NOMO-1 treated with DMSO at 0.1 percent for 48 hours (cell line): Measurements from ENCODE around the gene C10orf62.
"Not testable (repeated sequence)": the region's sequence is repeated elsewhere in the genome, so short reads cannot be mapped to it uniquely, and the experiment has no call there.

Experiments
- DNase-seq: peaks from one replicate; lab custom pipeline; 2025; ENCODE audit not compliant: unreplicated experiment; lab: John Stamatoyannopoulos, UW

C10orf62 gene

DNA sequence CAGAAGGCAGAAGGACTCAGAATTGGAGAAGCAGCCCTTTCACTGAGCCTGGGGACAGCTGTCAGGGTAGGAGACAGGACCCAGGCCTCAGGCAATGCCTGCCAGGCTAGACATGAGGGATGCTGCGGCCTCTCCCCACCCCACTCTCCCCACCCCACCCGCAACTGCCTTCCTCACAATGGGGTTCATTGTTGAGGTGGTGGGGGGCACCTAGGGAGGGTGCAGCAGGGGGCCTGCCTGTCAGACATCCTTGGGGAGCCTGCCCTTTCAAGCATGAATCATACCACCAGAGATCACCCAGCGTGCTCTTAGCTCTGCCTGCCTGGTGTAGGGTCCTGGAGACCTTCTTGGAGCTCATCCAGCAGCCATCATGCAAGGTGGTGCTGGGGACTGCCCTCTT, at the start of gene C10orf62:
TSS of gene C10orf62 (plus strand) at position 243 of the 400 bp plus-strand sequence. CDS start 177 bp downstream, outside the sequence.
- no peak for DNase-seq

- DNase-seq: no peak
These were observed 48.6 kb upstream of the C10orf62 start for GRCh38 chr10:97540669-97541500.

DNA sequence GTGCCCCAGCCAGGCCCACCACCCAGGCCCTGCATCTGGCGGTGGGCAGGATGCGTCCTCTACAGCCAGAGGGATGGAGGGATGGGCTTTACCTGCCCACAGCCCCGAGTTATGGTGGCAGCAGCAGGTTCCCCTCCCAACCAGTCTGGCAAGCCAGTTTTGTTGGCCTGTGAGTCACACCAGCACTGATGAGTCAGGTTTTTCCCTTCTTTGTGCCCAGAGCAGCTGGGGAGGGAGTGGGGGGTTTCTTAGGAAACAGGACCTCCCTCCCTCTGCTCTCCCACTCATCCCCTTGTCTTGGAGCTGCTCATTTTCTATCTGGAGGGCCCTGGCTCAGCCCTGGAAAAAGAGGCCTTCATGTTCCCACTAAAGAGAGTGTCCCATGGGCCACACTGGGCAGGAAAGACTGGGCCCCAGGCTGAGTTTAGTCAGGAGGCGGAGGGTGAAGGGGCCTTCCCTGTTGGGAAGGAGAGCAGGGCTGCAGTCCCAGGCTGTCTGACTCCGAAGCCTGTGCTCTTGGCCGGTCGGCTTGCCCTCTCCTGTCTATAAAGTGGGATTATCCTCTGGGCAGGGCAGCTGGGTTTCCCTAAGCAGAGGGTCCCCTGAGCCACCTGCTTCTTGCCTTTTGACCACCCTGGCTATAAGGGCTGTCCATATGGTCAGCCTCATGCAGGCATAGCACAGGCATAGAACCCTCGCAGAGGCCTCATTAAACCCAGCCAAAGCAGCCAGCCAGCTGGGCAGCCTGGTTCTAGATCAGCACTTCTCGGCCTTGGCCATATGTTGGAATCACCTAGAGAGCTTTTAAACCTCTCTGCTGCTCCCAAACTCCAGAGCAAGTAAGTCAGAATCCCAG, 47.1 kb upstream of the C10orf62 start:
- DNase-seq: no peak

DNA sequence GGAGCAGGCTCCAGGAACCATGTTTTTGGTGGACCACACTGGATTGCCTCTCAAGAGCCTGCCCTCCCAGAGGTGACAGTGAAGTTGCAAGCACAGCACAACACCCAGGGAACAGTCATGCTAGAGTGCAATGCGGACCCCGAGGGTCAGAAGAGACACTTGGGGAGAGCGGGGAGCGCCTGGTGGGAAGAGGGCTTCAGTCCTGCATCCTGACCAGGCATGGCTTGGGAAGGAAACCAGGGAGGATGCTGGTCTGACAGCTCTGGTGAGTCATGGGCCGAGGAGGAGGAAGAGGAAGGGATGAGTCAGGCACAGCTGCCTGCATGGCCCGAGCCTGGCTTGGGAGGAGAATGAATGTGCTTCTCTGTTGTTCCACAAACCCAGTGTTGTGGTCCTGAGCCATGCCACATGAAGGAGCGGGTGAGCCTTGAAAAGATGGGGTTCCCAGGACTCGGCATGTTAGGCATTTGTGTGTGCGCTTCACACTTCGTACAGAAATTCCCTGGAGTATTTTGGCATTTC, 46.4 kb upstream of the C10orf62 start:
- DNase-seq: peak; percentile 68

DNA sequence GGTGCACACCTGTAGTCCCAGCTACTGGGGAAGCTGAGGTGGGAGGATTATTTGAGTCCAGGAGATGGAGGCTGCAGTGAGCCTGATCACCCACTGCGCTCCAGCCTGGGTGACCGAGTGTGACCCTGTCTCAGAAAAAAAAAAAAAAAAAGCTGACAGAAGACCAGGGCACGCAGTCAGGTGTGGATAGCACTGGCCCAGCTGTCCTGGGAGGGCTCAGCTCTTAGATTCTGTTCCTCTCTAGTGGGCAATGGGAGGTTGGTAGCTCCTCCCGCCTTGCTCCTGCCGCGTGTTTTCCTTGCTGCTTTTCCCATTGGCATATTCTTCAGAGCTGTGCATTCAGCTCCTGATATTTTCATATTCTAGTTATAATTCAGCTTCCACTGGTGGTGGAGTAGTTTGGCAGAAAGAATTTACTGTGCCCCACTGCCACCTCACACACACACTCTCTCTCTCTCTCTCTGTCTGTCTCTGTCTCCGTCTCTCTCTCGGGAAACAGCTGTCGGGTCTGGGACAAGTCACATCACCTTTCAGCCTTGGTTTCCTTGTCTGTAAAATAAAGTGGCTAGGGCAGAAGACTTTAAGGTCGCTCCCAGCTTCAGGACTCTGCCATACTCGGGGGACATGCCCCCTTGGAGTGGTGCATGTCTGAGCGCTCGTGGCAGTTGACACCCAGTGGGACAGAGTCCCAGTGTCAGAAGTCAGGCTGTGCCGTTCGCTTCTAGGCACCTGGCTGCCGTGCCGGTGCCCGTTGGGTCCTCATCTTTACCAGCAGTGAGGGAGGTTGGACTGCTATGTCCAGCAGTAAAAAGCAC, 42.9 kb upstream of the C10orf62 start:
- DNase-seq: no peak

DNA sequence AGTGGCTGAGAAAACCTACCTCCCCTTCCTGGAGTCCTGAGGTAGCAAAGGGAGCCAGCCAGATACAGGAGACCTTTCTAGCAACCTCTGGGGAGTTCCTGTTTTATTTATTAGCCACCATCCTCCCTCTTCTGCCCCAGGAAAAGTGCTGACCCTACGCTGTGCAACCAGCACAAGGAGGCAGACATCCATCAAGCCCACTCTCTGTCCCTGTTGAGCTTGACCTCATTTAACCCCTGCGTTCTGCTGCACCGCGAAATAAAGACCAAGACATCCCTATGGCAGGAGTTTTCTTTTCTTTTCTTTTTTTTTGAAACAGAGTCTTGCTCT, 42.3 kb upstream of the C10orf62 start:
- no peak for DNase-seq

DNA sequence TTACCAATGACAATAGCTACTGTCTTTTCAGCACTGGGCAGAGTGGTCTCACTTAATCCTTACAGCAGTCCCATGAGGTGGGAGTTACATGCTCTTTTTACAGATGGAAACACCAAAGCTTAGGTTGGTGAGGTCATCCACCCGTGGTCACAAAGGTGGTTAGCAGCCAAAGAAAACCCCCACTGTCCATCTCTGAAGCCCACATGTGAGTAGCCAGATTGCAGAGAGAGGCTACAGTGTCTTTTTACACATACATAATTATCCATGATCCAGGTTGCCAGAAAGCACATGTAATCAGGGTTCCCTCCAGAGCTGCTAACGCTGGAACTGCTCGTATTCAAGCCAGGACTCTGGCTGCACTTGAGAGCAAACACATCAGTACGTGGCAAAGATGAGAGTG, 41.6 kb upstream of the C10orf62 start:
- no peak for DNase-seq

DNA sequence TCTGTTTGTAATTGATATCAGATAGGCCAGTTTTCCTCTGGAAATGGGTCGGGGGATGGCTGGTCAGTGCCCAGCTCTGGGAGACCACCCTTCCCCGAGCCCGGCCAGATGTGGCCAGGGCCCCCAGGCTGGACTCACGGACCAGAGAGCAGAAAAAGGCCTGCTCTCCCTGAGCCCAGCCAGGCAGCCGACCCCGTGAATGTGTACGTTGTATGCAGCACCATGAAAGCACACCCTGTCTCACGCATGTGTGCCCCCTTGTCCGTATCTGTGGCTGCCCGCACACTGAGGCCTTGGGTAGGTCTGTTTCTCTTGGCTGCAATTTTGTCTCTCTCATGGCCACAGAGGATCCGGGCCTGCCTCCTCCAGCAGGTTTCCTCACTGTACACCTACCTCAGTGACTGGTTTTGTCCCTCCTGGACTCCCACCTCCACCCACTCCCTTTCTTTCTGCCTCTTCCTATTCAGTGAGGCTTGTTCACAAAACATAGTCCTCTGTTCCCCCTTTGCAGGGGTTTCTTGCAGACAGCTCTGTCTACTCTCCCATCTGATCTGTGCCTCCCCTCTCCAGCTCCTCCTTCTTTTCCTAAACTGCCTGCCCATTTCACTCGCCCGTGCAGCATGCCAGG, 40.6 kb upstream of the C10orf62 start:
- DNase-seq: no peak

DNA sequence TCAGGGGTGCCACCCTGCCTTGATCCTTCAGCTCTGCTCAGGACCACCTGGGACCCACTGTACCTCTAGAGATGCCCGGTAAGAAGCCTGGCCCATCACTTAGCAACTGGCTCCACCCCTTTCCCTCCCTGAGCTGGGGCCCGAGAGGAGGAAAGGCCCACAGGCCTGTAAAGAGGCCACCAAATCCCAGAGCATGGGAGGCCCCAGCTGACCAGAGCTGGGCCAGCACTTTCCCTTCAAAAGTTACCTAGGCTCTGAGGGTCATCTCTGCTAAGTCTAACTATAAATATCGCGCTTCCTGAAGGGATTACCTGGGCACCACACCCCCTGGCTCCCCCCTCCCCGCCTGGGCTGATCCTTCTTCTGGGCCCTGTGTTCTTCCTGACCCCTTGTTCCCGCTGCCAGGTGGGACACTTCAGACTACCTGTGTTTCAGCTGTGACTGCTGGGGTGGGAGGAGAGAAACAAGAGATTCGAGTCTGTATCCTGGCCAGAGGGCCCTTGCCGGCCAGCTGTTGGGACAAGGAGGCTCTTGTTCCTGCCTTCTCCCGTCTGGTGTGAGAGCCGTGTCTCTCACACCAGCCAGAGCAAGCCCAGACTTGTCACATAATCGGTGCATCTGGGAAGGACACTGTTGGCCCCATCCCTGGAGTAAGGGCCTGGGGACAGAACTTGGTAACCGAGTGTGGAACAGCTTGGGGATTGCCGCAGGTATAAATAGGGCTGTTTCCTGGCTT, 39.8 kb upstream of the C10orf62 start:
- no peak for DNase-seq

DNA sequence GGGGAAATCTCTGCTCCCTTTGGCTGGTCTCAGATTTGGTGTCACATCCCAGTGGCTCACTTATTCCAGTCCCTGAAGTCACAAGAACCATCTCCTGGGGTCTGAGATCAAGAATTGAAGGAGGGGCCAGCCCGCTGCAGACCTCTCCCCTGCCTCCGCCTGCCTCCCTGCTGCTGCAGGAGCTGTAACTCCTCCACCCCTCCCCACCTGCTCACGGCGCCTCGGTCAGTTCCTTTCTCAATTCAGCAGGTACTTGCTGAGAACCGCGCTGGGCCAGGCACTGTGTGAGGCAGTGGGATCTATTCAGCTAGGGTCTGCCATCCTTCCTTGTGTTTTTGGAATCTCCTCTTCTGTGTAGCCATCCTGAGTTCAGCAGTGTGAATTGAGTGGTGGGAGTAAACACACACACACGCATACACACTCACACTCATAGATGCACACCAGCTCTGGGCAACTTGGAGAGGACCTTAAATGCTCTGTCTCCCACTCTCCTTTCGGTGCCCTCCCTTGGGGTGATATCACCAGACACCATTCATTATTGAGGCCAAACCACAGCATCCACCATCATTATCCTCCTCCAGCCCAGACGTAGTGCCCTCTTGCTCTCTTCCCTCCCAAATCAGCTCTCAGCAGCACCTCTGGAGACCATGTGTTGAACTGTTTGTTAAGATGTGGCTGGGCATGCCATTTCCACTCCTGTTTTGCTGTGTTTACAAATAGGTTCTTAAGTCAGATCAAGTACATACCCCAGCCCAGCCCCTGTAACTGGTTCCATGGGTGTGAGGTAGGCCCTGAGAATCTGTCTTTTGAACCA, 39.0 kb upstream of the C10orf62 start:
- no peak for DNase-seq

- no peak for DNase-seq
These were observed 38.2 kb upstream of the C10orf62 start for GRCh38 chr10:97551271-97551670.

- peak; percentile 47 for DNase-seq
These were observed 35.9 kb upstream of the C10orf62 start for GRCh38 chr10:97553575-97554031.

- not testable (repeated sequence) for DNase-seq
These were observed 35.2 kb upstream of the C10orf62 start for GRCh38 chr10:97554336-97554735.

DNA sequence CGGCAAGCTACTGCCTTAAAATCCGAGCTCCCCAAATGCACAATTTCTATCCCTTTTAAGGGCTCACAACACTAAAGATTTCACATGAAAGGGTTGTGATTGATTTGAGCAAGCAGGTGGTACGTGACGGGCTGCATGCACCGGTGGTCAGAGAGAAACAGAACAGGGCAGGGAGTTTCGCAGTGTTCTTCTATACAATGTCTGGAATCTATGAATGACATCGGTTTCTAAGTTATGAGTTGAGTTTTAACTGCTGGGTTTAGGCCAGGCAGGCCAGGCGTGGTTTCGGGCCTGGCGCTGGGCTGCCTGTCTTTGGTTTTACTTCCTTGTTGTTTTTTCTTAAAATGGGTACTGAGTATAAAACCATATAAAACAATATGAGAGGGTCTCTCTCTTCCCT, 34.0 kb upstream of the C10orf62 start:
- not testable (repeated sequence) for DNase-seq

- DNase-seq: not testable (repeated sequence)
These were observed 28.7 kb upstream of the C10orf62 start for GRCh38 chr10:97560731-97561381.

DNA sequence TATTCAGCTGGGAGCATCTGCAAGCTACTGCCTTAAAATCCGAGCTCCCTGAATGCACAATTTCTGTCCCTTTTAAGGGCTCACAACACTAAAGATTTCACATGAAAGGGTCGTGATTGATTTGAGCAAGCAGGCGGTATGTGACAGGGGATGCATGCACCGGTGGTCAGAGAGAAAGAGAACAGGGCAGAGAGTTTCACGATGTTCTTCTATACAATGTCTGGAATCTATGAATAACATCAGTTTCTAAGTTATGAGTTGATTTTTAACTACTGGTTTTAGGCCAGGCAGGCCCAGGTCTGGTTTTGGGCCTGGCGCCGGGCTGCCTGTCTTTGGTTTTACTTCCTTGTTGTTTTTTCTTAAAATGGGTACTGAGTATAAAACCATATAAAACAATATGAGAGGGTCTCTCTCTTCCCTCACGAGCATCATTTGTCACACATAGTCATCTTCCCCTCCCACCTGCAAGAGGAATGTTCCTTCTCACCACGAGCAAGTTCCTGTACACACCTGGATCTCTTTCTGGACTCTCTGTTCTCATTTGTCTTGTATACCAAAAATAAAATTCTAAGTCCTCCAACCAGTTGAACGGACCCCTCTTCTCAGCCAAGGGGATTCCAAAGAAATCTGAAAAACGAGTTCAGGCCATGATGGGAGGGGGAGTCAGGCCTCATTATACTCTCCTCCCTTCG, 28.0 kb upstream of the C10orf62 start:
- not testable (repeated sequence) for DNase-seq

- DNase-seq: not testable (repeated sequence)
These were observed 27.2 kb upstream of the C10orf62 start for GRCh38 chr10:97562329-97562728.

- no peak for DNase-seq
These were observed 26.2 kb upstream of the C10orf62 start for GRCh38 chr10:97563337-97563736.
